Right lobe of liver (tissue), 6 donors: ENCODE results near the gene ANKEF1. TPM values are rescaled to one million over a fixed set of nuclear protein-coding genes. Genes with fewer than 3 reads are reported as not detected.

Source experiments
- ATAC-seq, 4 donors: fragments of 200-7000 bp; cut with Tn5 transposase; one replicate each; pipeline ENCODE4 v1.9.1; 2020; ENCODE audit warnings: mild to moderate bottlenecking in 4 of 4, moderate library complexity in 4 of 4
- DNase-seq, 3 donors: peaks; one replicate each; pipeline ENCODE4 v3.0.0-alpha.2; 2020
- H3K27ac ChIP-seq, 3 donors: fragments of 200-600 bp; one replicate each; pipeline ENCODE4 v1.8.0; 2022
- H3K27me3 ChIP-seq, 2 donors: fragments of 200-600 bp; one replicate each; pipeline ENCODE4 v1.8.0; 2022
- H3K36me3 ChIP-seq, 4 donors: fragments of 200-600 bp; sonication (generic) in 1 of 4; one replicate each; pipeline versions ENCODE4 v1.5.1 to v1.8.0; 2017 to 2022; ENCODE audit warnings: control low read depth in 1 of 4
- H3K4me1 ChIP-seq, 4 donors: fragments of 200-600 bp; sonication (generic) in 1 of 4; one replicate each; pipeline versions ENCODE4 v1.5.1 to v1.8.0; 2017 to 2022; ENCODE audit warnings: control low read depth in 1 of 4
- H3K4me3 ChIP-seq, 3 donors: fragments of 200-600 bp; one replicate each; pipeline ENCODE4 v1.8.0; 2022
- H3K9me3 ChIP-seq, 4 donors: fragments of 200-600 bp; sonication (generic) in 1 of 4; one replicate each; pipeline versions ENCODE4 v1.5.1 to v1.8.0; 2017 to 2022; ENCODE audit warnings: control low read depth in 1 of 4
- CTCF ChIP-seq, 4 donors: fragments of 200-600 bp in 3 of 4; fragments of 450-650 bp in 1 of 4; IDR thresholded peaks; one replicate each; pipeline versions ENCODE4 v1.5.1 to v1.8.0; 2016 to 2022; ENCODE audit warnings: antibody characterized with exemption in 4 of 4, mild to moderate bottlenecking in 2 of 4
- POLR2A ChIP-seq: fragments of 450-650 bp; IDR thresholded peaks from one replicate; pipeline ENCODE4 v1.6.1; 2017; ENCODE audit warnings: antibody characterized with exemption, mild to moderate bottlenecking
- WGBS: methylation state at CpG from one replicate; pipeline ENCODE4 v1.1.6; 2018; ENCODE audit warnings: low coverage, low lambda C conversion rate; ENCODE audit not compliant: insufficient coverage; ENCODE audit errors: missing lambda C conversion rate; 5-methylcytosine and 5-hydroxymethylcytosine counted together
- intact Hi-C, 2 donors: fragments of 100-400 bp; cut with DNase I; formaldehyde crosslinking; loops; one replicate each; pipeline versions ENCODE4 v1.11.2 to v1.14.1; 2022
- small RNA-seq, 2 experiments: library from RNA; depleted of rRNA; stranded (forward); fragments of <200 nt; gene quantifications; one replicate each; pipeline ENCODE3, GENCODE V24; 2016
- total RNA-seq, 6 experiments: library from RNA; depleted of rRNA in 2 of 6; stranded (reverse); fragments of >200 nt in 2 of 6; fragmentation: NEBNext Ultra II Directional in 3 of 6; extraction: Animal tissue kit (Norgen Biotek cat#: 25700) in 3 of 6; gene quantifications; one replicate each; pipeline versions ENCODE4 v1.1.0 to v1.2.4, GENCODE V29; 2016 to 2023
- donor health status: DM: no; HTN: yes; CAD: no.
- donor health status: DM: no; HTN: no; CAD: no.
- donor health status: DM: no; HTN: no; CAD: no.
- donor health status: DM: no; HTN: yes; CAD: no.
- donor health status: DM: no; HTN: yes; CAD: no.

ANKEF1 gene
- total RNA-seq, 6 experiments from 2014 or later: 3.9 to 9.2 (median 5.1) TPM

GRCh38 chr20:10093087-10093591 lies 58.4 kb downstream of the ANKEF1 start:
- Histone ChIP-seq H3K4me3 (no peak overlapping the region), H3K27me3 (no peaks in the 10 kb centered on the region), H3K9me3 (no peaks in the 10 kb centered on the region), H3K36me3 (no peaks in the 10 kb centered on the region), H3K27ac (no peak overlapping the region), H3K4me1 (no peaks in the 10 kb centered on the region)
- intact Hi-C loops: no loop called here
- no peak for TF ChIP-seq CTCF (IDR thresholded peaks at IDR 0.05)
- no peak for TF ChIP-seq POLR2A
- WGBS: 79% methylated on average over 2 of the region's 2 CpGs
- ATAC-seq: peak in 1 of 4 donors; percentile 84
- no peak for DNase-seq

DNA sequence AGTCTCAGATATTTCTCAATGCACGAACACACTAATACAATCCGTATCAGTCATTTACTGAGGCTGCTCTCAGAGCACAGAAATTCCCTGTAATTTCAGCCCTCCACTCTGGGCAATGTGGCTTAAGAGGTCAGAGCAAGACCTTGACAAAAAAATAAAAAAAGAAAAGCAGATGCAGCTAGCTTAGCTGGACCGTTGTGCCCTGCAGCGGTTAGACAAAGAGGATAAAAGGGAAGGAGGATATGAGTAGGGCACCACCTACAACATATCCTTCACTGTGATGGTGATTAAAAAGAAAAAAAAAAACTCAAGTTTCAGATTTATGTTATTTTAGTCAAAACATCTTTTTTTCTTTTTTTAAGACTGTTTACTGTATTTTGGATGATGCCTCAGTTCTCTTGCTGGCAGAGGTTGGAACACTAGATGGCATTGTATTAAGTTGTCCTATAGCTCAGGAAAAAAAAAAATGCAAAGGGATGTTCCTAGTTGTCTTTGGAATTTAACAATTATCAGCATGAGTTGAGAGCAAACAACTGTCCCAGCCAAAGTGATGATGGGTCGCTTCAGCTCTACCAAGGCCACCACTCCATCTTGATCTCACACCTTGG lies 59.9 kb downstream of the ANKEF1 start:
- H3K4me1 ChIP-seq: no peaks in the 10 kb centered on the region
- no peaks in the 10 kb centered on the region for H3K36me3 ChIP-seq
- H3K4me3 ChIP-seq: no peak overlapping the region
- no peak for ATAC-seq
- H3K27ac ChIP-seq: no peak overlapping the region
- DNase-seq: no peak
- intact Hi-C loops: no loop called here
- no peaks in the 10 kb centered on the region for H3K9me3 ChIP-seq
- no peaks in the 10 kb centered on the region for H3K27me3 ChIP-seq
- WGBS: 84% methylated on average over 5 of the region's 5 CpGs
- no peak for TF ChIP-seq POLR2A
- peak in 1 of 4 donors; percentile 15 for TF ChIP-seq CTCF (IDR thresholded peaks at IDR 0.05)

- intact Hi-C loops: no loop called here
- WGBS: 96% methylated on average over 3 of the region's 3 CpGs
- TF ChIP-seq POLR2A (no peak), CTCF (IDR thresholded peaks at IDR 0.05) (no peak)
- ATAC-seq (no peak), DNase-seq (no peak)
- Histone ChIP-seq H3K4me3 (no peak overlapping the region), H3K9me3 (no peaks in the 10 kb centered on the region), H3K4me1 (no peaks in the 10 kb centered on the region), H3K36me3 (no peaks in the 10 kb centered on the region), H3K27me3 (no peaks in the 10 kb centered on the region), H3K27ac (no peak overlapping the region)
Observed at GRCh38 chr20:10096790-10097189, 62.0 kb downstream of the ANKEF1 start.

GRCh38 chr20:10105046-10105445 lies 70.3 kb downstream of the ANKEF1 start:
- no peak overlapping the region for H3K27ac ChIP-seq
- TF ChIP-seq CTCF (IDR thresholded peaks at IDR 0.05) (no peak), POLR2A (no peak)
- H3K27me3 ChIP-seq: no peaks in the 10 kb centered on the region
- no peak overlapping the region for H3K4me3 ChIP-seq
- intact Hi-C loops: no loop called here
- H3K4me1 ChIP-seq: peaks cover 0 to 12% (median 5%) of the 10 kb centered on the region in 4 donors
- DNase-seq (no peak), ATAC-seq (no peak)
- no peaks in the 10 kb centered on the region for H3K36me3 ChIP-seq
- H3K9me3 ChIP-seq: no peaks in the 10 kb centered on the region

Small RNA genes lying within 50 kb of the gene (small RNA-seq; reads per million reads assigned to genes)
- 0 reads per million in 2 experiments for gene RF00017

Other genes with a start within 250 kb of the ANKEF1 start
- under 1 TPM in 2 of 6 experiments, not detected in 4; 0.05 to 0.07 TPM for gene PAK5, start 195.9 kb upstream of the ANKEF1 start, total RNA-seq
- gene SNAP25, start 183.8 kb downstream of the ANKEF1 start, total RNA-seq: under 1 TPM in 2 of 6 experiments, not detected in 4; 0.23 to 0.32 TPM